T-helper 2 cell treated with Interferon-gamma antibody and Interleukin-4, amounts not matched to agents 100 ng/mL and 5 ng/mL, for 36 hours (primary cell): ENCODE results near the gene CCDC85B. TPM values are rescaled to one million over a fixed set of nuclear protein-coding genes. Genes with fewer than 3 reads are reported as not detected.

Experiments used
- intact Hi-C: fragments of 100-400 bp; cut with micrococcal nuclease; formaldehyde crosslinking; loops from one replicate; pipeline ENCODE4 v1.15.1; 2023
- total RNA-seq: library from RNA; stranded (reverse); gene quantifications from 2 replicates; pipeline ENCODE4 v1.2.3, GENCODE V29; 2022

Gene CCDC85B
- total RNA-seq, 1 donor from 2014 or later: 45.2 TPM

GRCh38 chr11:65857500-65857852 lies 33.0 kb upstream of the CCDC85B start:
- intact Hi-C loops: no loop called here

- intact Hi-C loops: loop anchor here (1.0 to 2.0 kb wide), 6 partner anchors 30 to 411 kb away; partner anchors contain the start of genes C11orf68, DRAP1, FIBP and KAT5
These were observed 32.4 kb upstream of the CCDC85B start, which contains the start of gene CFL1 for GRCh38 chr11:65857853-65858680. TSS of gene CFL1 (minus strand) at chr11:65858180. CDS start at chr11:65858099, 81 bp downstream.

GRCh38 chr11:65858681-65859087 lies 31.8 kb upstream of the CCDC85B start:
- intact Hi-C loops: loop anchor here (1.0 to 2.0 kb wide), 8 partner anchors 30 to 410 kb away; partner anchors contain the start of genes BANF1, C11orf68, DRAP1 and EIF1AD

GRCh38 chr11:65859095-65859811 lies 31.2 kb upstream of the CCDC85B start:
- intact Hi-C loops: loop anchor here (1.0 to 2.0 kb wide), 5 partner anchors 143 to 410 kb away; partner anchors contain the start of genes BANF1, EIF1AD, RAB1B and SF3B2

GRCh38 chr11:65859812-65860277 lies 30.6 kb upstream of the CCDC85B start:
- intact Hi-C loops: loop anchor here (1.0 to 2.0 kb wide), 8 partner anchors 13 to 409 kb away; partner anchors contain the start of genes BANF1, EIF1AD, RAB1B and SART1

GRCh38 chr11:65860278-65861164 lies 30.0 kb upstream of the CCDC85B start, which contains the start of gene MUS81:
TSS of gene MUS81 (plus strand) at chr11:65860433. CDS start at chr11:65860754, 321 bp downstream.
- intact Hi-C loops: loop anchor here (1.0 kb wide), 4 partner anchors 13 to 129 kb away; partner anchors contain the start of gene SART1

- intact Hi-C loops: loop anchor here (1.0 kb wide), 1 partner anchor 23 kb away; no protein-coding TSS in a partner anchor
These were observed 29.3 kb upstream of the CCDC85B start for GRCh38 chr11:65861165-65861505.

- intact Hi-C loops: loop anchor here (1.0 kb wide), 1 partner anchor 23 kb away; no protein-coding TSS in a partner anchor
These were observed 28.8 kb upstream of the CCDC85B start for GRCh38 chr11:65861533-65862183.

GRCh38 chr11:65862191-65862735 lies 28.2 kb upstream of the CCDC85B start:
- intact Hi-C loops: no loop called here

GRCh38 chr11:65862941-65863888 lies 27.3 kb upstream of the CCDC85B start:
- intact Hi-C loops: no loop called here

- intact Hi-C loops: no loop called here
These were observed 26.4 kb upstream of the CCDC85B start for GRCh38 chr11:65863889-65864705.

- intact Hi-C loops: no loop called here
These were observed 25.6 kb upstream of the CCDC85B start for GRCh38 chr11:65864706-65865471.

- intact Hi-C loops: no loop called here
These were observed 24.8 kb upstream of the CCDC85B start for GRCh38 chr11:65865550-65866172.

GRCh38 chr11:65866509-65867283 lies 23.8 kb upstream of the CCDC85B start:
- intact Hi-C loops: no loop called here

GRCh38 chr11:65867284-65868071 lies 23.0 kb upstream of the CCDC85B start:
- intact Hi-C loops: no loop called here
